HCT116 (cell line): ENCODE measurements around the gene FGFBP1. TPM values are rescaled to one million over a fixed set of nuclear protein-coding genes. Genes with fewer than 3 reads are reported as not detected.

Source experiments
- ATAC-seq: fragments of 200-7000 bp; cut with Tn5 transposase; 2 replicates; pipeline ENCODE4 v1.9.1; 2020; ENCODE audit warnings: mild to moderate bottlenecking, moderate library complexity
- BruUV-seq: library from RNA; stranded (reverse); fragments of 400-500 nt; replicated peaks from 2 replicates; lab custom pipeline; 2021; lab: Mats Ljungman, UMichigan
- CTCF ChIA-PET: fragments of 300-600 bp; sonication (Branson Sonifier 250); formaldehyde crosslinking; loops from one replicate; lab custom pipeline; 2021; ENCODE audit warnings: antibody characterized with exemption; lab: Charles Lee
- POLR2A ChIA-PET: fragments of 300-600, 350-600 bp; sonication (Branson Sonifier 250); formaldehyde crosslinking; loops from one replicate; lab custom pipeline; 2021; ENCODE audit warnings: antibody characterized with exemption; lab: Charles Lee
- RAD21 ChIA-PET, 2 experiments: fragments of 300-600 bp; sonication (Branson Sonifier 250); formaldehyde crosslinking; loops; one replicate each; lab custom pipeline; 2023; ENCODE audit warnings: low total read pairs in 2 of 2; ENCODE audit not compliant: uncharacterized antibody in 2 of 2, unreplicated experiment in 2 of 2, low non-redundant PET in 1 of 2; lab: Charles Lee
- DNase-seq: peaks from one replicate; pipeline ENCODE4 v3.0.0-alpha.2; 2010; ENCODE audit warnings: low read depth, low spot score
- H2AFZ ChIP-seq: fragments of 200-600 bp; shearing (Covaris generic), sonication (generic); 2 replicates; pipeline ENCODE4 v1.6.1; 2017; ENCODE audit warnings: low read depth, mixed run types, mixed read lengths, antibody characterized with exemption, low read length; ENCODE audit not compliant: poor library complexity, severe bottlenecking
- H3K27ac ChIP-seq: 2 replicates; pipeline ENCODE4 v1.5.1; 2012; ENCODE audit warnings: low read depth, low read length
- H3K27me3 ChIP-seq: fragments of 200-600 bp; sonication (generic); 2 replicates; pipeline ENCODE4 v1.6.1; 2016; ENCODE audit warnings: mixed run types, low read length, mixed read lengths; ENCODE audit not compliant: insufficient read depth
- H3K36me3 ChIP-seq, 2 experiments: fragments of 200-500 bp in 1 of 2; fragments of 200-600 bp in 1 of 2; sonication (Bioruptor generic) in 1 of 2; sonication (generic) in 1 of 2; 2 replicates each; pipeline versions ENCODE4 v1.5.1 to v1.6.1; 2014 to 2016; ENCODE audit warnings: low read length in 2 of 2, inconsistent platforms in 1 of 2, mixed read lengths in 1 of 2, mixed run types in 1 of 2; ENCODE audit not compliant: insufficient read depth in 2 of 2, control insufficient read depth in 1 of 2
- H3K4me1 ChIP-seq, 2 experiments: fragments of 200-600 bp in 1 of 2; sonication (generic) in 1 of 2; 2 replicates each; pipeline versions ENCODE4 v1.5.1 to v1.6.1; 2012 to 2017; ENCODE audit warnings: low read length in 2 of 2, inconsistent platforms in 1 of 2, mild to moderate bottlenecking in 1 of 2, mixed read lengths in 1 of 2, mixed run types in 1 of 2, moderate library complexity in 1 of 2; ENCODE audit not compliant: insufficient read depth in 2 of 2, control insufficient read depth in 1 of 2
- H3K4me2 ChIP-seq: fragments of 200-600 bp; sonication (generic); 2 replicates; pipeline ENCODE4 v1.6.1; 2017; ENCODE audit warnings: mixed run types, low read length, mixed read lengths
- H3K4me3 ChIP-seq, 2 experiments: fragments of 200-600 bp in 1 of 2; sonication (generic) in 1 of 2; replicated peaks in 1 of 2; 2 replicates each; pipeline ENCODE4 v1.5.1; 2011 to 2016; ENCODE audit warnings: low read length in 2 of 2, control low read depth in 1 of 2, low read depth in 1 of 2, mild to moderate bottlenecking in 1 of 2, mixed read lengths in 1 of 2, mixed run types in 1 of 2
- H3K79me2 ChIP-seq: fragments of 200-600 bp; sonication (generic); 2 replicates; pipeline ENCODE4 v1.6.1; 2017; ENCODE audit warnings: mild to moderate bottlenecking, mixed run types, low read length, moderate library complexity, mixed read lengths; ENCODE audit not compliant: insufficient read depth
- H3K9ac ChIP-seq: fragments of 200-600 bp; sonication (generic); 2 replicates; pipeline ENCODE4 v1.6.1; 2016; ENCODE audit warnings: low read length, mixed read lengths
- H3K9me2 ChIP-seq: fragments of 200-600 bp; sonication (generic), shearing (Covaris generic); 2 replicates; pipeline ENCODE4 v1.6.1; 2017; ENCODE audit warnings: mixed run types, mild to moderate bottlenecking, moderate library complexity; ENCODE audit not compliant: insufficient read depth
- H3K9me3 ChIP-seq, 2 experiments: fragments of 200-500 bp in 1 of 2; fragments of 200-600 bp in 1 of 2; sonication (Bioruptor generic) in 1 of 2; sonication (generic) in 1 of 2; 2 replicates each; pipeline ENCODE4 v1.6.1; 2014 to 2017; ENCODE audit warnings: low read length in 2 of 2, mixed read lengths in 2 of 2, inconsistent platforms in 1 of 2, low read depth in 1 of 2, mild to moderate bottlenecking in 1 of 2, mixed run types in 1 of 2, moderate library complexity in 1 of 2; ENCODE audit not compliant: control insufficient read depth in 1 of 2, insufficient read depth in 1 of 2
- H4K20me1 ChIP-seq: fragments of 200-600 bp; sonication (generic), shearing (Covaris generic); 2 replicates; pipeline ENCODE4 v1.6.1; 2017; ENCODE audit warnings: mixed run types, mild to moderate bottlenecking, moderate library complexity; ENCODE audit not compliant: insufficient read depth
- CBX3 ChIP-seq: IDR thresholded peaks from 2 replicates; pipeline ENCODE4 v1.6.1; 2012; ENCODE audit warnings: low read depth
- CEBPB ChIP-seq: IDR thresholded peaks from 2 replicates; pipeline ENCODE4 v1.6.1; 2012; ENCODE audit warnings: low read depth
- CTCF ChIP-seq, 3 experiments: fragments of 200-600 bp in 1 of 3; sonication (generic) in 1 of 3; IDR thresholded peaks in 2 of 3; conservative IDR thresholded peaks in 1 of 3; 2 replicates each; pipeline ENCODE4 v1.5.1; 2012 to 2017; ENCODE audit warnings: low read depth in 2 of 3, low read length in 2 of 3, antibody characterized with exemption in 1 of 3, borderline replicate concordance in 1 of 3, control low read depth in 1 of 3, mild to moderate bottlenecking in 1 of 3, mixed read lengths in 1 of 3, mixed run types in 1 of 3, moderate library complexity in 1 of 3; ENCODE audit not compliant: insufficient read depth in 1 of 3
- EGR1 ChIP-seq: IDR thresholded peaks from 2 replicates; pipeline ENCODE4 v1.6.1; 2012; ENCODE audit warnings: low read depth
- JUND ChIP-seq: IDR thresholded peaks from 2 replicates; pipeline ENCODE4 v1.6.1; 2012
- MAX ChIP-seq: IDR thresholded peaks from 2 replicates; pipeline ENCODE4 v1.6.1; 2012
- RAD21 ChIP-seq: IDR thresholded peaks from 2 replicates; pipeline ENCODE4 v1.6.1; 2012; ENCODE audit warnings: low read depth, mild to moderate bottlenecking
- SIN3A ChIP-seq: IDR thresholded peaks from 2 replicates; pipeline ENCODE4 v1.6.1; 2012; ENCODE audit warnings: low read depth
- SRF ChIP-seq: IDR thresholded peaks from 2 replicates; pipeline ENCODE4 v1.6.1; 2012; ENCODE audit warnings: low read depth
- TCF7L2 ChIP-seq: IDR thresholded peaks from 2 replicates; pipeline ENCODE4 v1.7.0; 2011; ENCODE audit warnings: borderline replicate concordance, inconsistent platforms; ENCODE audit not compliant: insufficient read depth, insufficient read length; ENCODE audit errors: extremely low read depth
- YY1 ChIP-seq: IDR thresholded peaks from 2 replicates; pipeline ENCODE4 v1.6.1; 2011; ENCODE audit warnings: low read length, low read depth, moderate library complexity, mild to moderate bottlenecking; ENCODE audit not compliant: insufficient replicate concordance; ENCODE audit errors: extremely low read depth
- ZFX ChIP-seq: fragments of 450-650 bp; IDR thresholded peaks from 2 replicates; pipeline ENCODE4 v1.6.1; 2017
- ZNF274 ChIP-seq: fragments of 200-500 bp; sonication (Bioruptor generic); IDR thresholded peaks from 2 replicates; pipeline ENCODE4 v1.6.1; 2014; ENCODE audit warnings: mild to moderate bottlenecking, low read depth, low read length, inconsistent platforms
- intact Hi-C: fragments of 100-400 bp; cut with micrococcal nuclease; formaldehyde crosslinking; loops from 2 replicates; pipeline ENCODE4 v1.10.0; 2022
- total RNA-seq: library from RNA; stranded (reverse); gene quantifications from one replicate; pipeline ENCODE4 v1.2.1, GENCODE V29; 2021; ENCODE audit not compliant: unreplicated experiment
- TF ChIP-seq, protein P1 (sequence below): IDR thresholded peaks from 2 replicates; pipeline ENCODE4 v1.6.1; 2012

FGFBP1 gene
- total RNA-seq, 1 experiment from 2014 or later, result 8.7 TPM

DNA sequence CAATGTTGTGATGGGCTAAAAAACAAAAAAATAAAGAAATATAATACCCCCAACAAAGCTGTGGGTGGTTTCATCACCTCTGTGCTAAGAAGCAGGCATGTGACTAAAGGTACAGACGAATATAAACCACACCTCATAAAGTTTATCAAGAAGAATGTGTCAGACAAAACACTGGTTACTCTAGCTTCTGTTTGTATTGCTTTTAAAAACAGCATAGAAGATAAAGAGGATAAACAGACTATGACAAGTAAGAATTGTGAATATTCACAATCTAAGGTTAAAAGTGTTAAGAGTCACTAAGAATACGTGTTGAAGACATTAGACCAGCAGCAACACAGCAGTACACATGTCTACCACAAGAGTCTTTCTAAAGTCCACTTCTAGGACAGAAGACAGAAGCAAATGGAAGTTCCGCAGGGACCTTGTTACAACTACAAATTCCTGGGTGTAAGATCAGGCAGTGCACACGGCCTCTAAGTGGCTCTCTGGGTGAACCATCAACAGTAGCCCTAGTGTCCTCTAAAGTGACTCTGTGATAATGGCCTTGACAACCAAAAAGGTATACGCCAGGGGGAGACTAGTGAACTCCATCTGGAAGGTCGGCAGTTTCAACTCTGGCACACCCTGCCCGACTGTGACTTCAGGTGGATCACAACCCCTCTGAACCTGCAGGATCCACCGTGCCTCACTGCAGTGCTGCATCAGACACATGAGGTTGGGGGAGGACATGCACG, 32.7 kb upstream of the FGFBP1 start:
- CTCF ChIA-PET, result no interaction called here
- BruUV-seq, result no TSS peak
- H3K9me3 ChIP-seq, result no peaks in the 10 kb centered on the region; a peak in 1 of 4 replicates

More for the DNA sequence above, 32.7 kb upstream of the FGFBP1 start:
- no peak overlapping the region for H3K27ac ChIP-seq
- POLR2A ChIA-PET, result no interaction called here
- no peaks in the 10 kb centered on the region for H3K9me2 ChIP-seq
- no peak overlapping the region for H3K4me2 ChIP-seq
- TF ChIP-seq CTCF (IDR thresholded peaks at IDR 0.05 in 2 of 3, conservative IDR thresholded peaks at IDR 0.05 in 1 of 3; ENCODE audit: borderline replicate concordance in 1 of 3, insufficient read depth in 1 of 3, low read depth in 2 of 3, low read length in 2 of 3) (no peak), YY1 (no peak), RAD21 (no peak), SIN3A (no peak), SRF (no peak), MAX (no peak), TCF7L2 (no peak), ZNF274 (no peak), EGR1 (no peak), CEBPB (no peak), ZFX (no peak), JUND (no peak), CBX3 (no peak)
- TF ChIP-seq, protein P1, sequence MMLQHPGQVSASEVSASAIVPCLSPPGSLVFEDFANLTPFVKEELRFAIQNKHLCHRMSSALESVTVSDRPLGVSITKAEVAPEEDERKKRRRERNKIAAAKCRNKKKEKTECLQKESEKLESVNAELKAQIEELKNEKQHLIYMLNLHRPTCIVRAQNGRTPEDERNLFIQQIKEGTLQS, result no peak
- no peaks in the 10 kb centered on the region for H4K20me1 ChIP-seq
- no peak for ATAC-seq
- no peaks in the 10 kb centered on the region for H3K4me1 ChIP-seq
- no peak for DNase-seq
- no peaks in the 10 kb centered on the region for H3K27me3 ChIP-seq
- intact Hi-C loops, result no loop called here
- no peak overlapping the region for H3K9ac ChIP-seq
- no peaks in the 10 kb centered on the region for H3K36me3 ChIP-seq
- no peak overlapping the region for H3K4me3 ChIP-seq
- RAD21 ChIA-PET, result no interaction called here
- no peak overlapping the region for H2AFZ ChIP-seq
- H3K79me2 ChIP-seq, result no peaks in the 10 kb centered on the region
